GM12891 (cell line): ENCODE measurements around the gene POLR1D.

Experiments
- DNase-seq: peaks from one replicate; pipeline ENCODE4 v3.0.0; 2011; ENCODE audit warnings: low spot score; ENCODE audit not compliant: insufficient read length
- FAIRE-seq: peaks from 2 replicates; lab custom pipeline; 2011; peaks lifted over from hg19 to GRCh38; lab: Jason Lieb, UNC
- PAX5 ChIP-seq: IDR thresholded peaks from 2 replicates; pipeline ENCODE4 v1.6.1; 2011; ENCODE audit warnings: low read length, moderate library complexity, mild to moderate bottlenecking; ENCODE audit not compliant: insufficient read depth, severe bottlenecking
- POLR2A ChIP-seq: IDR thresholded peaks from 2 replicates; pipeline ENCODE4 v1.6.1; 2011; ENCODE audit warnings: low read depth, low read length, control low read depth
- POLR2AphosphoS5 ChIP-seq: IDR thresholded peaks from 2 replicates; pipeline ENCODE4 v1.6.1; 2011; ENCODE audit warnings: low read depth, low read length, control low read depth
- POU2F2 ChIP-seq: IDR thresholded peaks from 2 replicates; pipeline ENCODE4 v1.6.1; 2011; ENCODE audit warnings: low read depth, mild to moderate bottlenecking, control low read depth, low read length, moderate library complexity
- SPI1 ChIP-seq: IDR thresholded peaks from 2 replicates; pipeline ENCODE4 v1.6.1; 2011; ENCODE audit warnings: low read depth, low read length, control low read depth
- TAF1 ChIP-seq: IDR thresholded peaks from 2 replicates; pipeline ENCODE4 v1.6.1; 2011; ENCODE audit warnings: low read depth, low read length, control low read depth

The POLR1D gene

GRCh38 chr13:27592865-27593264, 28.8 kb upstream of the POLR1D start:
- FAIRE-seq (peak; percentile 52), DNase-seq (no peak)
- TF ChIP-seq SPI1: peak; percentile 70
- TF ChIP-seq POLR2AphosphoS5: no peak

- TF ChIP-seq POU2F2: no peak
- TF ChIP-seq POLR2A: no peak
- no peak for TF ChIP-seq TAF1
- DNase-seq: no peak
- FAIRE-seq: peak; percentile 43
Observed at GRCh38 chr13:27593267-27593666, 28.4 kb upstream of the POLR1D start.

- peak; percentile 86 for FAIRE-seq
Observed at GRCh38 chr13:27595055-27595811, 26.5 kb upstream of the POLR1D start.

GRCh38 chr13:27599096-27599495, 22.6 kb upstream of the POLR1D start:
- DNase-seq (no peak), FAIRE-seq (no peak)
- TF ChIP-seq TAF1 (no peak), POU2F2 (no peak), POLR2A (no peak), SPI1 (no peak), POLR2AphosphoS5 (no peak), PAX5 (no peak)

More at GRCh38 chr13:27595055-27595811, 26.5 kb upstream of the POLR1D start:
- no peak for DNase-seq
- TF ChIP-seq POU2F2: no peak
- peak; percentile 74 for TF ChIP-seq SPI1
- TF ChIP-seq PAX5: no peak
- TF ChIP-seq POLR2AphosphoS5: no peak
- no peak for TF ChIP-seq TAF1

GRCh38 chr13:27599845-27600553, 21.7 kb upstream of the POLR1D start:
- TF ChIP-seq TAF1 (no peak), POU2F2 (no peak), POLR2AphosphoS5 (no peak), PAX5 (no peak), POLR2A (no peak)
- FAIRE-seq (no peak), DNase-seq (no peak)

GRCh38 chr13:27600711-27601110, 21.0 kb upstream of the POLR1D start:
- TF ChIP-seq POU2F2 (no peak), POLR2AphosphoS5 (no peak), TAF1 (no peak), POLR2A (no peak), PAX5 (no peak), SPI1 (no peak)
- no peak for FAIRE-seq
- DNase-seq: no peak

- TF ChIP-seq POLR2A: no peak
- no peak for TF ChIP-seq SPI1
- FAIRE-seq: no peak
- DNase-seq: no peak
Observed at GRCh38 chr13:27601208-27601607, 20.5 kb upstream of the POLR1D start.

- DNase-seq (no peak), FAIRE-seq (no peak)
- TF ChIP-seq SPI1 (no peak), POLR2AphosphoS5 (no peak), PAX5 (no peak), TAF1 (no peak), POU2F2 (no peak), POLR2A (no peak)
Observed at GRCh38 chr13:27601803-27602202, 19.9 kb upstream of the POLR1D start.

GRCh38 chr13:27605099-27605498, 16.6 kb upstream of the POLR1D start:
- no peak for TF ChIP-seq SPI1
- TF ChIP-seq POLR2A: no peak
- no peak for TF ChIP-seq TAF1
- TF ChIP-seq POU2F2: no peak
- TF ChIP-seq PAX5: no peak
- no peak for TF ChIP-seq POLR2AphosphoS5
- peak; percentile 45 for FAIRE-seq

More at GRCh38 chr13:27605099-27605498, 16.6 kb upstream of the POLR1D start:
- DNase-seq: no peak
